Stimulated activated CD4-positive, alpha-beta T cell treated with anti-CD3 and anti-CD28 coated beads, Interleukin-15, amount 100 ng/mL, for 24 hours (primary cell): ENCODE measurements around the gene CTNNA3.

Experiments
- DNase-seq: peaks from one replicate; pipeline ENCODE4 v3.0.0-alpha.2; 2020

Gene CTNNA3

DNA sequence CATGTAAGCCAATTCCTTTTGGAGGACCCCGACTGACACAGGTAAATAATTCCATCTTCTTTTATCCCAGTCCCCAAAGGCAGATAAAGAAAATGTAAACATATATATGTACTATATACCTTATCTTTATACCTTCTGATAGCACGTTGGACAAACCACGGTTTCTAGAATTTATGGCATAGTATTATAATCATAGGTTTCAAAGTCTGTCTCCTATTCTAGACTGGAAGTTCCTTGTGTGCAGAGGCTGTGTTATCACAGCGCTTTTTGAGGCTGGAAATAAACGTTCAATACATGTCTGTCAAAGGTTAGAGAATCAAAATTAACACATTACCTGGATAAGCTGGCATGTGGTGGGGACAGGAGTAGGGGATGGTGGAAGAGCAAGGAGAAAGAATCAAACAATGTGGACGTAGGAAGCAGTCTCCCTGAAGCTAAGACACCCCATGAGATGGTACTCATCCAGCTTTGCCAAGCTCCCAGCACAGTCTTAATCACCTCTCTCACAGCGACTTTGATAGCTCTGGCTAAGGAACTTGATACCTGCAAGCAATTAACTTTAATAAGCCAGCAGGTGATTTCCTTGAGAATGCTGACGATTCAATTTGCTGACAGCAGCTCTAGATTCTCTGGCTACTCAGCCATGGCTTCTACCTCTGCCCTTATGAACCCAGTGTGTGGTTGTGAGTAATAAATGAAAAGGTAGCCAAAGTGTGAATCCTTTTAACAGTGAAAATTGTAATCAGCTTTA is 978.6 kb downstream of the CTNNA3 start:
- DNase-seq = no peak

DNA sequence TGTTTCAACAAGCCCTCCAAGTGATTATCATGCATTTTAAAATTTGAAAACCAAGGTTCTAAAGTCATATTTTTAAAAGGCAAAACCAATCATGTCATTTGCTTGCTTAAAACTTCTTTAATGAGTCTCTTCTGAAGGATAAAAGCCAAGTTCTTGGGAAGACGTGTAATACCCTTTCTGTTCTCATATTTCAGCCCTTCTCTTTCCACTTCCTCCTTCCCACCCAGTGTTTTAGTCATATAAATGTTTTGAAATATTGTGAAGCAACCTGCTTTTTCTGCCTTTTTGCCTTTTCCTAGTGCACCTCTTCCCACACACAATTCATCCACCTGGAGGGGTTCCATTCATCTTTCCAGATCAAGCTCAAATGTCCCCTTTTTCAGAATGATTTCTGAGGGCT is 981.3 kb downstream of the CTNNA3 start:
- DNase-seq = no peak

DNA sequence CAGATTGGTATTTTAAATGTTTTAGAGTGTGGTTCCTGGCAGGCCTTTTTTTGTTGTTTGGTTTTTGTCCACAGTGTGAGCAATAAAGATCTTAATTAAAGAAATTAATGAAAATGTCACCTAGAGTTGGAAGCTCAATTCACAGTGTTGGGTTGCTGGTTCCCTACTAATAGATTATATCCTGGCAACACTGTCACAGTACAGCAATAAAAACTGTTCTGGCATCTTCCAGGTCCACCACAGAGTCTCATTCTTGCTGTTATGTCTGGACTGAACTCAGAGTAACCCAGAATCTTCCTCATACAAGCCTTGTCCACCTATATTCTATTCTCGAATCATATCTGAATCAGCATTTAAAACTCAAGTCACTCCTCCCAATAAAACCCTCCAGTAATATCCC is 982.6 kb downstream of the CTNNA3 start:
- DNase-seq = no peak

DNA sequence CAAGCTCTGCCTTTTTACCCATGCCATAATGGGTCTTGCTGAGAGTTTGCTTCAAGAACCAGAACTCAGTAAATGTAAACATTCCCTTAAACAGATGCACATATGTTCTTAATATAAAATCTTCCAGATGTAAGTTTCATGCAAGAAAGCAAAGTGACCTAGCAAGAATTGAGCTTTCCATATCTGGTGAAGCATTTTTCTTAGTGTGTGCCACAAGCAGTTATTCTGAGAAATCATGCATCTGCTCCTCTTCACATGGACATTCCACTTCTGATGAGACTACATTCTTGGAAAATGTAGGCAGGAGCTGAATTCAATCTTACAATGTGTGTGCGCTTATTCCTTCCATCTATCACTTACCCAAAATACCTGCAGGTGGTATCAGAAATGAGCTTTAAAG is 997.9 kb downstream of the CTNNA3 start:
- DNase-seq = no peak

DNA sequence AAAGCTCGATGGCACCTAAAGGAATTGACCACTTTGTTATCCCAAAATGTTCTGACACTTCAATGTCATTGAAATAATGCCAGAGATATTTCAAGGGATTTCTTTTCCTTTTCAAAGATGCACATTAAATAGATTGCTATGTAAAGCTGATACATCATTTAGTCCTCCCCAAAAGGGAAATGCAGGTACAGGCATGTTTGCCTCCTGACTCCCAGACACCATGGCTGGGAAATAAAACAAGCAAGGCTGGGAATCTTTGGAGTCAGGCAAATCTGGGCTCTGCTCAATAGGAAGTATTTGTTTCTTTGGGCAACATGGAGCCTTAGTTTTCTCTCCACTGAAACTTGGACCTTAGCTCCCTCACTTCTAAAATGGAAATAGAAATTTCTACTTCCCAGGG is 1000.9 kb downstream of the CTNNA3 start:
- DNase-seq = no peak

DNA sequence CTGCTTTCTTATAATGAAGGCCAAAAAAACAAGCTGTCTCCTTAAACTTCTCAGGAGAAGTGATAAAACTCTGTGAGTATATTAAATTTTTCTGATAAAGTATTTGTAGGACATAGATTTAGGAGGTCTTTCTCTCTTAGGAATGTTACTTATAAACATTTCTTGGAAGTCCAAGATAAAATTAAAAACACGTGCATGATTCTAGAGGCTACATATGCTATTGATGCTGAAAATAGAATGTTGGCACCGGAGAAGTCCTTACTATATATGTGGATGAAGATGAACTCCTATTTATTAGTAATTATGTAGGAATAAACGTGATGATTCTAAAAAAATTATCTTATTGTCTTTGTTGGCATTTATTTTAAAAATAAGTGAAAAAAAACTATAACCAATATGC is 1011.4 kb downstream of the CTNNA3 start:
- no peak for DNase-seq

DNA sequence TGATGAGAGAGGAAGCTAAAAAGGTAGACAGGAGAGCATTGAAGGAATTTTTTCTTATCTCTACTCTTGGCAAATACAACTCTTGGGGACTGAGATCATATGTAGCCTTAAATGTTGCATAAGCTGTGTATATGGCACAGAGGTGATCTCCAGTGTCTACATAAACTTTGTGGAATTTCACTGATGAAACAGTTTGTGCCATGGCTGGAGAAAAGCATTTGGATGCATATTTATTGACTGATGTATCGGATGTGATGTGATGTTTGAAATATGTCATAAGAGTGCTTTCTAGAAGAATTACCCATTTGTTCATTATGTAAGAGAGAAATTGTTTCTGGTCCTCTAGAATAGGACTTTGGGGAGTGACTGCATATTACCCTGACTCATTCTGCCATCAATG is 1015.1 kb downstream of the CTNNA3 start:
- DNase-seq = no peak

DNA sequence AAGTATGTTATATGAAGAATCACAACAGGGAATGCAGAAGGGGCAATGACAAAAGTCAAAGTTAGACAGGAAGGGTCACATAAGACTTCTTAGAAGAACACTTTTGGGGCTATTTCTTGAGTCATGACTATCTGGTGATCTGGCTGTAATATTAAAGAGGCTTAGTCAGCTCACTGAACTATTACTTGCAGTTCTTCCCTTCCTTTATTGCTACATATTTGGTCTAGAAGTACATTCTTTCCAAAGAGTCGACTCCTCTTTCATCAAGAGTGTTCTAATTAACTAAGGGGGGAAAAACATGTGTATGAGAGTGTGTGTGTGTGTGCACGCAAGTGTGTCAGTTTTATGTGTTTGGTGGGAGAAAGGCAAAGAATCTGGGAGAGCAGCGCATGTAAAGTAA is 1017.5 kb downstream of the CTNNA3 start:
- no peak for DNase-seq

DNA sequence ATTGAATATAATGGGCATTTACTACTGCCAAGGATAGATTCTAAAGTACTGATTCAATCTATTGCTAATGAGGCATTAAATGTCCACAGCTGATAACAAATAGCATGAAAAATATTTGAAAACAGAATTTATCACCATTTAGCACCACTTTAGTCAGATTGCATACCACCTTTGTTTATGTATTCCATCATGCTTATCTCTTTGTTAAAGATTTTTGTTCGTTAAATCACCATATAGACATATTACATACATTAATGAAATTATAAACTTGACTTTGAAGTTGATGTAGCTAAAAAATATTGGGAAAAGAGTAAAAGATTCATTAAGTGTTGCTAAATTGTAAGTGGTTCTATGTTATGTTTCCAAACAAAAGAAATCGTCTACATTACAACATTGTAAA is 1022.9 kb downstream of the CTNNA3 start:
- no peak for DNase-seq

DNA sequence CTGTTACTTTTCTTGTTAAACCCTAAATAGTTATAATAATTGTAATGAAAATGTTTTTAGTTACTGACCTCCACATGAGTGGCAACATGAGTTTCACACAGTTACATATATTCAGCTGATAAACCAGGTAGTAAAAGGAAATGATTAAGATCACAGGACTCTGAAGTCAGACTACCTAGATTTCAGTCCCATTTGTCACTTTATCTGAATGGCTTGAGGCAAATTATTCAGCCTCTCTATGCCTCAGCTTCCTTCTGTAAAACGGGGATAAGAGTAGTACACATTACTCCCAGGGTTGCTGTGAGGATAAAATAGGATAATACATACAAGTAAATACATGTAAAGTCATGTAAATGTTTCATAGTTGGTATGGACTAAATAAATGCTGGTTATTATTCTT is 1024.4 kb downstream of the CTNNA3 start:
- DNase-seq = no peak

DNA sequence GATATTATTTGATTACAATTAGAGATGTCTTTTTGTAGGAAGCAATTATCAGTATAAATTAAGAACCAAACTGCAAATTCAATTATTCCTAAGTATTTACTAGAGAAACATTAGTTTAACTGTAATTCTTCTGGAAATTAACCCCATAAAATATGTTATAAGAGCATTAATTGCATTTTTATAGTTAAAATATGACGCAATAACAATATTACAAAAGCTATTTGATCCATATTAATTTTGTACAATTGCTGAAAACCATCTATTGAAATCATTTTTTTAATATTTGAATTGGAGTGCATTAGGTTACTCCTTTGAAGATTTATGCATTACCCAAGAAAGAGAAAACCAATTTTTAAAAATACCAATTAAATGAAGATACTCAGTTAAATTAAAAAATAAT is 1024.9 kb downstream of the CTNNA3 start:
- no peak for DNase-seq

DNA sequence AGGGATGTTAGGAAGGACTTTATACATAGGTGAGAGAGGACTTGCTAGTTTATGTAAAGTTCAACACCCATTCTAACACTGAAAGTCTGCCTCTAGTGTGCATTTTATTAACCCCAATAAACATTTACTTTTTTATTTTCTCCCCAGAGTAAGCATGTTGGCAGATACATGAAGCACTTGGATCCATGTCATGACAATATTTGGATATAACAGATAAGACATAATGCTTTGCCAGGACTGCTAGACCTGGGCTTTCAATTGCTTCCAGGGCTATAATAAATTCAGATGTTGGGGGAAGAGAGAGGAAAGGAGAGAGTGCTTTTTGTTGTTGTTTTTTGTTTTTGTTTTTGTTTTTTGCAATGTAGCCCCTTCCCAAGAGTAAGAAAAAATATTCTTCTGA is 1039.5 kb downstream of the CTNNA3 start:
- no peak for DNase-seq

DNA sequence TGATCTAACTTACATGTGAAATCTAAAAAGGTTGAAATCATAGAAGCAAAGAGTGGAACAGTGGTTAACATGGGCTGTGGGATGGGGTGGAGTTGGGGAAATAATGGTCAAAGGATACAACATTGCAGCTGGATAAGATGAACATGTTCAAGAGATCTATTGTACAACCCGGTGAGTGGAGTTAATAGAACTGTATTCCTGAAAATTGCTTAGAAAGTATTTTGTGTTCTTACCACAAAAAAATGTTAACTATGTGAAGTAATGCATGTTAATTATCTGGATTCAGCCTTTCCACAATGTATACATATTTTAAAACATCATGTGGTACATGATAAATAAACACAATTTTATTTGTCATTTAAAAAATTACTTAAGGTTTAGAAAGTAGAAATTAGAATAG is 1041.1 kb downstream of the CTNNA3 start:
- DNase-seq = no peak

DNA sequence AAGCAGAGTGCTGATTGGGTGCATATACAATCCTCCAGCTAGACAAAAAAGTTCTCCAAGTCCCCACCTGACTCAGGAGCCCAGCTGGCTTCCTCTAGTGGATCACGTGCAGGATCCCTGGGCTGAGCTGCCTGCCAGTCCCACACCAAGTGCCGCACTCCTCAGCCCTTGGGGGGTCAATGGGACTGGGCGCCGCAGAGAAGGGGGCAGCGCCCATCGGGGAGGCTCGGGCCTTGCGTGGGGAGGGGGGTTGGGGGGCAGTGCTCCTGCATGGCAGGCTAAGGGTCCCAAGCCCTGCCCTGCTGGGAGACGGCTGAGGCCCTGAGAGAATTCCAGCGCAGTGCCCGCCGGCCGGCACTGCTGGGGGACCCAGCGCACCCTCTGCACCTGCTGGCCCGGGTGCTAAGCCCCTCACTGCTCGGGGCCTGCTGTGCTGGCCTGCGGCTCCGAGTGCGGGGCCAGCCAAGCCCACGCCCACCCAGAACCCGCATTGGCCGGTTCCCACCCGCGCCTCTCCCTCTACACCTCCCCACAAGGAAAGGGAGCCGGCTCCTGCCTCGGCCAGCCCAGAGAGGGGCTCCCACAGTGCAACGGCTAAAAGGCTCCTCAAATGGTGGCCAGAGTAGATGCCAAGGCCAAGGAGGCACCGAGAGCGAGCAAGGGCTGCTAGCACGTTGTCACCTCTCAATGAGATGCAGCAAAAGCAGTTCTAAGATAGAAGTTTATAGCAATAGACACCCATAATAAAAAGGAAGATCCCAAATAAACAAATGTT is 1044.5 kb downstream of the CTNNA3 start:
- DNase-seq = no peak

DNA sequence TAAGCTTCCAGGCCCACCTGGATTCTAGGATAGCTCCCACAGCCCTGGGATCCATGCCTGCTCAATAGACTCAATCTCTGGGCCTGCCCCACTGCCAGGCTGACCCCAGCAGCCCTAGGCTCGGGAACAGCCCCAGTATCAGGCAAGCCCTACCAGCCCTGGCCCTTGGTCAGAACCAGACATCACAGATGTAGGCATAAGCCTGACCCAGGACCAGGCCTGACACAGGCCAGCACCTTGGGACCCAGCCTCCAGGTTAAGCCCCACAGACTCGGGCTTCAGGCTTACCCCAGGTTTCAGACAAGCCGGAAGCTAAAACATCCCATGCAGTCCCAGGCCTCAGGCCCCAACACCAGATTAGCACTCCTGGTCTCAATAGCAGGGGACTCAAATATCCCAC is 1046.4 kb downstream of the CTNNA3 start:
- DNase-seq = no peak

DNA sequence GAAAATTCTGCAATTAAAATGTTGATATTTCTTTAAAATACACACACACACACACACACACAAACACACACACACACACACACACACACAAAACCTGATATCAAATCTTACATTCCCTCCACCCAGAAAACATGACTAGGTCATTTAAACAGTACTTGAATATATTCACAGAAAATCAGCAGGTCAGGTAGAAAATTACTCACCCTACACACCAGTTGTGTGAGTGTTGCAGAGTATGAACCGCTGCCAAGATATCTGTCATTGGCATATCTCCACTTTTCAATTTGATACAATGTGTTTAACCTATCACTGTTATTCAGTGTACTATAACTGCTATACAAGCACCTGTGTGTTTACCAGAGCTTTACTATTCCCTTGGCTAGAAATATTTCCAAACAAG is 1053.8 kb downstream of the CTNNA3 start:
- no peak for DNase-seq

DNA sequence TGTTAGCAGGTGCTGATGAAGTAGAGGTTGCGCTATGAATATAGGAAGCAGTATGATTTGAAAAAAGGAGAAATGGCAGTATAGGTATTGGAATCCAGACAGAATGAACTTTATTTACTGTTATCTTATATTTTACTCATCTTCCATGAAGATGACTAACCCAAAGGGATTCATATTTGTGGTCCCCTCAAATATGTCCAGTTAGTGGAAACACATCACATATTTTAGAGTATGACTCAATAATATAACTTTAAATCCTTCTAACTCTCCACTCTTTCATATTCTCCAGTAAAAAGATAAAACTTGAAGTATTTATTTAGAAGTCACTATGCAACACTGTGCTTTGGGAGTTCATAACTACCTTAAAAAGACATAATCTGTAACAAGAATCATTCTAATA is 1056.6 kb downstream of the CTNNA3 start:
- no peak for DNase-seq

DNA sequence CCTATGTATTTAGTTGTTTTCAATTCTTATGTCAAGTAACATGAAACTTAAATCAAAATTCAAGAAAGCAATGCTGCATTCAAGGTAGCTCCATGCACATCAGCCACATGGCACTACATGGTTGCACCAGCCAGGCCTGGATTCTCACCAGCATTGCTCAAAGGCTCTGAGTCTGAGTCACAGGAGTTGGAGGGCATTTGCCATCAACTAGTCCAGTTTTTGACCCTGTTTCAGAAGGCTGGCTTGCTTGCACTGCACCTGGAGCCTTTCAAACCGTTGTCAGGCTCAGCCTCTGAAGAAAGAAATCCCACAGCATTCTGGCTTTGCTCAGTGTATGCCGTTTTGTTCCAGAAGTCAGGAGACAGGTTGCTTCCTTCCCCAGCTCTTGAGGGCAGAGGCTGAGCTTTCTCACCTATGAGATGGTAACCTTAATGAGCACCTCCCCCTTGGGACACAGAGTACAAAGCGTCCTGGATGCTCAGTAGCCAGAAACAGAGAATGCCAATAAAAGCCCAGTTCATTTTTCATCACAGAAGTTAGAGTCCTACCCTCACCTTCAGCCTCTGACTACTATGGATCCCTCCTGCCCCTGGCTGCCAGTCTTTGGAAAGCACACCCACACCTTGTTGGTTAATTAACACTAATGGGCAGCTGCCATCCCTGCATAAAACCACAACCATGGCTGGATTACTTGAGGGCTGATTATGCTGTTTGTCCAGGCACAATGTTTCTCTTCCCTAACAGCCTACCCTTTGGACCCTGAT is 1058.5 kb downstream of the CTNNA3 start:
- DNase-seq = no peak

DNA sequence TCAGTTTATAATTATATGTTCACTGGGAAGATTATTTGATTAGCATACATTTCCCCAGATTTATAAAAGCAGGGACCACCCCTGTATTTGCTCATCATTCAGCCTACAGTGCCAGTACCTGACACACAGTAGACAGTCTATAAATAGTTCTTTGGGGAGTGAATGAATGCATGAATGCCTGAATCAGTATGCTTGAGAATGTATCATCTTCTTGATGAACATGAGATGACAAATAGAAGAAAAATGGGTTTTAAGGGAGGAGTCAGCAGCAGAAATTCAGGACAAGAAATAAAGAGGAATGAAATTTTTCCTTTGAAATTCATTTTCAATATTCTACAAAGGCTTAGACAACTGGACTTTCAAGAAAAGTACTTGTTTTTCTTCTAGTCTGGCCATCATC is 1066.0 kb downstream of the CTNNA3 start:
- DNase-seq = no peak

DNA sequence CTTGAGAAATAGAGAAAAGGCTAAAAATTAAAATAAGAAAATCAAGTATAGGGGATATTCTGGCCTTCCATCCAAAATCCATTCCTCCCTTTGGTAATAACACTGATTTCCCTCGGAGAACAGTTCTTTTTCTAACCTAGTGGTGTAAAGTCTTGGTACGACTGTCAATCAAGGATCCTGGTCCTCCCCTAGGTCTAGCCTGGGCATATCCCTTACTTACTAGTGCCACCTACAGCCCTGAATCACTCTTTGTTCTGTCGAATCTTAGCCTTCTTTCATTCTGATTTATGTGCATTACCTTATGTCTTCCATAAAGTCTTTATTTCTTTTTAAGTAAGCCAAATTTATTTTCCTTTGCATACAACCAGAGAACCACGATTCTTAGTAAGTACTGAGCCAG is 1068.8 kb downstream of the CTNNA3 start:
- no peak for DNase-seq

DNA sequence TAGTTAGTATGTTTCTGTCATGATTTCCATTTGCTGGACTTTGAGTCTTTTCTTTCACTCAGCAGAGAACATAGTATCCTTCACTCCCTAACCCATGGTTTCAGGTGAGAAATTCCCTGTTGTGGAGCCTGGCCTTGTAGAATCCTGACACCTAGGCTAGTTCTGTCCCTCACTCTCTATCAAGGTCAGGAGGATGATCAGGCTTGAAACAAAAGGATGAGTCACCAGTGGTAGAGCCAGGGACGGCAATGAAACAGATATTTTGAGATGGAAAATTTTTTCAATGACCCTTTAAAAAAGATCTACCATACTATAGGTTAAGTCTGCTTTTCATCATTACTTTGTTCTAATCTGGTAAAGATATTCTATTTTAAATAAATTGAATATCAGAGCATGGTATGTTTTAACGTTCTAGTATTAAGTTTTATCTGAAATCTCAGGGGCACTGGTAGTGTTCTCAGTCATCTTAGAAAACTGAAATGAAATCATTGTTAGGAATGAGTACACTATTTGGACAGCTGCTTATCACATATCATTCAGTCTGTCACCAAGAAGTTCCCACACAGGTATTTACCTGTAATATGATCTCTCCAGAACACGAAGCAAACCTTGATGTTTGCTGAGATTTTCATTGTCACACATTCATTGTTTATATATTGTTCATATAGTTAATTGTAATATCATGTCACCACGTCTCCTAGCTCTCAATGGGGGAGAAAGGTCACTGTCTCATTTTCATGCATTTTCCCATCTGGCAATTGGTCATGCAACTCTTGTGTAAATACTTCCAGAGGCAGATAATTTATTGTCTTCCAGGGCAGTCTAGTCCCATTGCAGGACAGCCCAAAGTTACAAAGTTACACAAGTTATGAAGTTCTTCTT is 1070.0 kb downstream of the CTNNA3 start:
- DNase-seq = no peak

DNA sequence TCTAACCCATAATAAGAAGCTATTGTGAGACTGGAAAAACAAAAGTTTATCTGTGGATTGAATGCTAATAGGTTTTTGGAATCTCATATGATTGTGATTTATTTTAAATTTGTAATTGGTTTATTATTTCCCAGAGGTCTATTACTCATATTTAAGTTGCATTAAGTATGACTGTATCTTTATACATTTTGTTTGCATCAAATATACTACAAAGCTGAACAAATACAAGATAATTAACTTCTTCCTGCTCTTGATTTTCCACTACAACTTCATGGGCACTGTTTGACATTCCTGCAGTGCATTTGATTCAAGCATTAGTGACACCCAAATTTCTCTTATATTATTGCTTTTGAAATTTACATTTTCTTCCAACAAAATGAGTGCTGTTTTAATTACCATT is 1073.9 kb downstream of the CTNNA3 start:
- DNase-seq = no peak

DNA sequence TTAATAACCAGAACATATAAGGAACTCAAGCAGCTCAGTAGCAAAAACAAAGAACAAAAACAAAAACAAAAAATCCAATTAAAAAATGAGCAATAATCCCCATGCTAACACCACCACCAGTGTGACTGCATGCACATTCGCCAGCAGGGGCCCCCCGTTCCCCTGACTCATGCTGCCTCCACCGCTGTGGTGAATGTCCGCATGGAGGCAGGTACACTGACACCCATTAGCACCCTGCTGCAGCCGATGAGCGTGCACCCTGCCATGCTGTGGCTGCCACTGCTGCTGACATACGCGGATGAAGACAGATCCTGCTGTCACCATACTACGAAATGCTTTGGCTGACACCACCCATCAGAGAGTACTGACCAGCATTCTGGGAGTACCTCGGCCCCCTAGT is 1091.8 kb downstream of the CTNNA3 start:
- DNase-seq = no peak
